Skin epidermis (tissue), 12 donors: ENCODE results near the gene RMND5A.

ENCODE experiments used
- H3K27ac ChIP-seq, 21 experiments: fragments of 200-600 bp; sonication (generic) in 11 of 21; one replicate each; pipeline ENCODE4 v1.5.0; 2020; ENCODE audit warnings: mild to moderate bottlenecking in 3 of 21, inconsistent platforms in 2 of 21, moderate library complexity in 2 of 21
- H3K4me3 ChIP-seq, 7 experiments: fragments of 200-600 bp; sonication (generic) in 2 of 7; one replicate each; pipeline ENCODE4 v1.5.0; 2020; ENCODE audit warnings: inconsistent platforms in 2 of 7, mild to moderate bottlenecking in 2 of 7, moderate library complexity in 1 of 7

The RMND5A gene

DNA sequence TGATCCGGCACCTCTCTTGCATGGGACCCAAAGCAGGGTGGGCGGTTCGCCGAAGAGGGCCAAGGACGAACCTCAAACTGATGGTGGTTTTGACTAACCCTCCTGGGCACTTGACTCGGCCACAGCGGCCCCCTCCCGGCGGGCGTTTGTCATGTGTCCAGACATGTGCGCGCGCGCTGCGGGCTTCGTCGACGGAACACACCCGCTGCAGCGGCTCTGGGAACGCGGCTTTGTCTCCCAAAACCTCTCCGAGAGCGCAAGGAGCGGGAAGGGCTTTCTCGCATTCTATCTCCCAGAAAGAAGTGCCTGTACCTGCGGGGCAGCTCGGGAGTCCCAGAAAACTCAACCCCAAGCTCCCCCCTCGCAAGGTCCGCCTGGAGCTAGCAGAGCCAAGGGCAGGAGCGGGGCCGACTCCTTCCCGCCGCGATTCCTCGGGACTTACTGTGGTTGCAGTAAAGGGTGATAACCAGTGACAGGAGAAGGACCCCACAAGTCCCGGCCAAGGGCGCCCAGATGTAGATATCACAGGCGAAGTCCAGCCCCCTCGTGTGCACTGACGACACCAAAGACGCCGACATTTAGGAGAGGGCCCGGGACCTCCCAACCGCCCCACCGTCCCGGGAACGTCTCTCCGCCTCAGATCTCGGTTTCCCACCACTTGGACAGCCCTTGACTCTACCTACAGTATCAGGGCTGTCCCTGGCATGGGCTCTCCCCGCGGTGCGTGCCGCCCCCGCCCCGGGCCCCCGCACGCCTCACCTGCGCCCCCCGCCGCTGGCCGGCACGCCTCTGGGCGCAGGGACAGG, 69.0 kb downstream of the RMND5A start:
- H3K4me3 ChIP-seq: peak overlapping the region in 3 of 7 experiments; percentile 1 to 26 (median 13)

DNA sequence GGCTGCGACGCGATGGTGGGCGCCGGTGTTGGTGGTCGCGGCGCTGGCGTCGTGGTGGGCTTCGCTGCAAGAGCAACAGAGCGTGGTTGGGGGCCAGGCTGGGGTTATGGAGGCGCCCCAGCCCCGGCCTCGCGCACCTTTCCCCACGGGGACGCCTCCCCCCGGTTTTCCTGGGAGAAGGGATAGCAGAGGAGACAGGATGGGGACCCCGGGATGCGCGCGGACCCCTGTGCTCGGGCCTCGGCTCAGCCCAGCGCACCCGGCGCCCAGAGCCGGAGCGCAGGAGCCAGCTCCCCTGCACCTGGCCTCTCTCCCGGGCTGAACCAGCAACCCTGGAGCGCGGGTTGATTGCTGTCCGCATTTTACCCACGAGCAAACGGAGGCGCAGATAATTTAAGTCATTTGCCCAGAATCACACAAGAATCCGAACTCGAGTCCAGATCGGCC, 69.6 kb downstream of the RMND5A start:
- peak overlapping the region in 11 of 21 experiments; percentile 11 to 85 (median 45) for H3K27ac ChIP-seq
- H3K4me3 ChIP-seq: peak overlapping the region in 4 of 7 experiments; percentile 1 to 26 (median 18)

More for the DNA sequence above, 69.0 kb downstream of the RMND5A start:
- H3K27ac ChIP-seq: peak overlapping the region in 11 of 21 experiments; percentile 11 to 85 (median 45)

DNA sequence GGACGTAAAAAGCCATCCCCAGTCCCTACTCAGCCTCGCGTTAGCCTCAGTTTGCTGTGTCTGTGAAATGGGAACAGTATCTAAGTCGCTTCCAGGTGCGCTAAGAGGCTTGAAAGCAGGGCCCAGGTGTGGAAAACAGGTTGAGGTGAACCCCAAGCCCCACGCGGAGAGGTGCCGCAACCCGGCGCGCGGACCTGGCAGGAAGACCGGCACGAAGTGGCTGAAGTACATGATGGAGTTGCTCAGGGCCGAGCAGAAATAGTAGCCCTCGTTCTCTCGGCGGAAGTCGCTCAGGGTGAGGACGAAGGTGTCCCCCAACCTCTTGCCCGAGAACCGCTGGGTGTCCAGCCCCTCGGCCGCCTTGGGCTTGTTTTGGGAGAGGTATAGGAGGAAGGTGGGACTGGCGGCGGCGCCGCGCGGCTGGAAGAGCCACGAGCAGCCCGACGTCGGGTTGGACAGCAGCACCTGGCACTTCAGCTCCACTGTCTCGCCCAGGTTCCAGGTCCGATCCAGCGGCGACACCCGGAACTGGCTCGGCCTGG, 70.1 kb downstream of the RMND5A start:
- H3K4me3 ChIP-seq: peak overlapping the region in 6 of 7 experiments; percentile 1 to 26 (median 14)

DNA sequence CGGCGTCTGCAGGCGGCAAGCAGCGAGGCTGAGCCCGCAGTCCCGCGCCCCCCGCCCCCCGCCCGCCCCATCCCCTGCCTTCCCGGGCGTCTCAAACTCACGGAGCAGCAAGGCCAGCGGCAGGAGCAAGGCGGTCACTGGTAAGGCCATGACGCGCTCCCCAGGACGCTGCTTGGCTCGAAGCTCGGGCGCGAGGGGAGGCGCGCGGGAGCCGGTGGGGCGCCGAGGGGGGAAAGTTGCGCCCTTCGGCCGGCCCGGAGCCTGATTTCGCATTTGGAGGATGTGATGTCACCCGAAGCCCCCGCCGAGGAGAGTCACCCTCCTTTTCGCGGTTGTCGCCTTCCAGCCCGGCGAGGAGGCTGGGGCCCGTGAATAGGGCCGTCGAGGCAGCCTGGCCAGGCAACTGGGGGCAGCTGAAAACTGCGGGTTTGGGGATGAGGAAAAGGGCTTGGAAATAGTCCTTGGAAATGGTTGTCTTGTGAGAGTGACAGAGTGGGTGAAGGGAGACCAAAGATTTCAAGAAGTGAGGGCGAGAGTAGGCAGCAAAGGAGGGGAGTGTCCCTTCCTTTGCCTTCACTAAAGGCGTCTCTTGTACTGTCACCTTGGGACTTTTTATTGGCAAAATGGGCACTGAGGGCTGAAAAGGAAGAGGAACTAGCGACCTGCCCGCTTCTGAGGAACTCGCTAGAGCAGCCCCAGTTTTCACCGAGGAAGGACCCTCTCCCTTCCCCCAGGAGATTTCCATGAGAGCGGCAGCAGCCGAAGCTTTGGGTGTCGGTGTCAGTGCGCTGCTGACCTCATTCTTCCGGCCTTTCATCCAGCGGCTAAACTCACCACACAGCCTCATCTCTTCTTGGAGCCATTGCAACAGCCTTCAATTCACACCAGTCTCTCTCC, 70.8 kb downstream of the RMND5A start, which contains the start of gene CD8A:
CD8A (minus strand) TSS at position 238 of the 897 bp plus-strand sequence; CDS start at position 150, 88 bp downstream.
- peak within 1 kb of the TSS; percentile 1 to 26 (median 13) for H3K4me3 ChIP-seq
- H3K27ac ChIP-seq: peak within 1 kb of the TSS in 11 of 21 experiments; percentile 22 to 85 (median 63)

More for the DNA sequence above, 70.1 kb downstream of the RMND5A start:
- H3K27ac ChIP-seq: peak overlapping the region in 11 of 21 experiments; percentile 11 to 85 (median 63)

DNA sequence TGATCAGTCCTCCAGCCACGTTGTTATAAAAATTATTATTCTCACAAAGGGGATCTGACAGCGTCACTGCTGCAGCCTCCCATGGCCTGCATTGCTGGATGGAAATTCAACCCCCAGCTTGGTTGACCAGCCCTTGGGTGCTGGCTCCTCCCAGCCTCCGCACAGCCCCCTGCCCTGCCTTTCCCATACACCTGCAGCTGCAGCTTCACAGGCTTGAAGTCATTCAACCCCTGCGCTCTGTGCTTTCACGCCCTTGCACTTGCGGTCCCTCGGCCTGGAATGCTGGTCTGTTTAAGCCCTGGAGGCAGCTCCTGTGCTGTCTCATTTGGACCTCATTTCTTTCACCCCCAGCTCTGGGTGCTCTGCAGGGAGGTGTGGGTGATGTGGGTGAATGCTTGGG, 71.5 kb downstream of the RMND5A start:
- peak overlapping the region in 6 of 21 experiments; percentile 22 to 85 (median 32) for H3K27ac ChIP-seq
- no peak overlapping the region for H3K4me3 ChIP-seq

DNA sequence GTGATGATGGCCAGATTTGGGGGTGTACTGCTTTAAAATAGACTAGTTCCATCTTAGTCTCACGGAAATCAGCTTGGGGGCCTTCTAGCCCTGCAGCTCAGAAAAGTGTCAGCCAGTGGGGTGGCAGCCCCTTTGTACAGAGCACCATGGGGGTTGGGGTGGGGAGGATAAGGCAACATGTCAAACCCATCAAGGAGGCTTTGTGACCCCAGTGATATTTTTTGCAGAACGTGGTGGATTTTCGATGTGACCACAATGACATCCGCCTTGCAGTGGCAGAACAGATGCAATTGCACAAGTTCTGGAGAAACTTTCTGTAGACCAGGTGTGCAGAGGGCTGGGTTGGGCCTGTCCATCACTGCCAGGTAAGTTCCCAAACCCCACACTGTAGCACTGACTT, 73.7 kb downstream of the RMND5A start:
- Histone ChIP-seq H3K27ac (peak overlapping the region in 2 of 21 experiments; percentile 38 to 85), H3K4me3 (no peak overlapping the region)

DNA sequence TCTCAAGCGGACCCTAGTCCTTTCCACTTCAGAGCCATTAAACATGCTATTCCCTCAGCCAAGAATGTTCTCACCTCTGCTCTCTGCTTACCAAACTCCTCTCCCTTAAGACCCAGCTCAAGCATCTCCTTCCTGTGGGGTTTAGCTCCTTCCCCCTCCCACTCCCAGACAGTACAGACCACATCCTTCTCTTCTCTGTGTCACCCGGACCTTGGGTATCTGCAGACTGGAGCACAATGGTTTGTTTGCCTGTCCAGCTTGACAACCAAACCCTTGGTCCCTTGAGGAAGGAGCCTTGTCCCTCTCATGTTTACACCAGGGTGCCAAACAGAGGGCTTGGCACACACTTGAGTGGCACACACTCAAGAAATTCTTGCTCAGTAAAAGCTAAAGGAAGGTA, 74.8 kb downstream of the RMND5A start:
- Histone ChIP-seq H3K4me3 (no peak overlapping the region), H3K27ac (peak overlapping the region in 2 of 21 experiments; percentile 6 to 73)

DNA sequence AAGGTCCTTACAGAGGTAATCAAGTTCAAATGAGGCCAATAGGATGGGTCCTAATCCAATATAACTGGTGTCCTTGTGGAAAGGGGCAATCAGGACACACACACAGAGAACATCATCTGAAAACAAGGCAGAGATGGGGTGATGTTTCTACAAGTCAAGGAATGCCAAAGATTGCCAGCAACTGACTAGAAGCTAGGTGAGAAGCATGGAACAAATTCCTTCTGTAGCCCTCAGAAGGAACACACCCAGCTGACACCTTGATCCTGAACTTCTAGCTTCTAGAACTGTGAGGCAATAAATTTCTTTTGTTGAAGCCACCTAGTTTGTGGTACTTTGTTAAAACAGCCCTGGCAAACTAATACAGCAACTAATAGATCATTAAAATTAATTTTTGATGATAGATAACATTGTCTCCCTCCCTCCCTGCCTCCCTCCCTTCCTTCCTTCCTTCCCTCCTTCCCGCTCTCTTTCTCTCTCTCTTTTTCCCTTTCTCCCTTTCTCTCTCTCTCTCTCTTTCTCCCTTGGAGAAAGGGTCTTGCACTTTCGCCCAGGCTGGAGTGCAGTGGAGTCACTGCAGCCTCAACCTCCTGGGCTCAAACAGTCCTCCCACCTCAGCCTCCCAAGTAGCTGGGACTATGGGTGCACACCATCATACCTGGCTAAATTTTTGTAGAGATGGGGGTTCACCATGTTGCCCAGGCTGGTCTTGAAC, 80.9 kb downstream of the RMND5A start:
- Histone ChIP-seq H3K27ac (no peak overlapping the region), H3K4me3 (no peak overlapping the region)

DNA sequence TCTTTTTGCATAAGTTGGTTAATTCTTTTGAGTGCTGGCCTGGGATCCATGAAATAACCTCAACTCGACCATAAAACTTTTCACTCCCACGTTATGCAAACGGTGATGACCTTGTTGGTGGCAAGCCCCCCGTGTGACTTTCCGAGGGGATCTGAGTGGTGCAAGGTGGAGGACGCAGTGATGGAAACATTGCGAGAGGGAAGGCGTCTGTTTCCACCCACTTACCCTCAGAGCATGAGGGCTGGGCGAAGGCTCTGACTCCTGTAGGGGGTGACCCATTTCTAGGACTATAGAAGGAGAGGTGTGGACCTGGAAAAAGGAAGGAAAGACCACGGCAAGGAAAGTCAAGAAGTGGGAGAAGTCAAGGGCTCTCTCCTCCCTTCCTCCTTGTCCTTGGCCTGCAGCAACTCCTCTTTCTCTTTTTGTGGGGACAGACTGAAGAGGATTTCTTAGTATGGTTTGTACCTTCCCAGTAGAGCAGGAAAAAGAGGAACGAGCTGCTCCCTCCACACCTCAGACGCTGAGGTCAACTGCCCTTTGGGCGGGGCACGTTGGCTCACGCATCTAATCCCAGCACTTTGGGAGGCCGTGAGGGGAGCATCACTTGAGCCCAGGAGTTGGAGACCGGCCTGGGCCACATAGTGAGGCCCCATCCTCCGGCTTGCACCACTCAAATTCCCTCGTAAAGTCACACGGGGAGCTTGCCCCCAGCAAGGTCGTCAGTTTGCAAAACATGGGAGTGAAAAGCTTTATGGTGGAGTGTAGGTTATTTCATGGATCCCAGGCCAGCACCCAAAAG, 86.2 kb downstream of the RMND5A start:
- Histone ChIP-seq H3K4me3 (no peak overlapping the region), H3K27ac (peak overlapping the region in 5 of 21 experiments; percentile 8 to 72 (median 60))

DNA sequence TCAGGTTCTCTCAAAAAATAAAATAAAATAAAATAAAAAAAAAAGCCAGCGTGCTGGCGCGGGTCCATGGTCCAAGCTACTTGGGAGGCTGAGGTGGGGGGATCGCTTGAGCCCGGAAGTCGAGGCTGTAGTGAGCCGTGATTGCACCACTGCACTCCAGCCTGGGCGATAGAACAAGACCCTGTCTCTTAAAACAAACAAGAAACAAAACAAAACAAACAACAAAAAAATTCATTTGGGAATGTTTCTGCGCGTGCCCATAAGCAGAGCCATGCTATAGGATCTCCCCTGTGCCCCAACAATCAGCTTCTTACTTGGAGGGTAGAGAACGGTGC, 87.0 kb downstream of the RMND5A start:
- Histone ChIP-seq H3K27ac (peak overlapping the region in 9 of 21 experiments; percentile 31 to 80 (median 63)), H3K4me3 (peak overlapping the region; percentile 27 to 50 (median 32))

DNA sequence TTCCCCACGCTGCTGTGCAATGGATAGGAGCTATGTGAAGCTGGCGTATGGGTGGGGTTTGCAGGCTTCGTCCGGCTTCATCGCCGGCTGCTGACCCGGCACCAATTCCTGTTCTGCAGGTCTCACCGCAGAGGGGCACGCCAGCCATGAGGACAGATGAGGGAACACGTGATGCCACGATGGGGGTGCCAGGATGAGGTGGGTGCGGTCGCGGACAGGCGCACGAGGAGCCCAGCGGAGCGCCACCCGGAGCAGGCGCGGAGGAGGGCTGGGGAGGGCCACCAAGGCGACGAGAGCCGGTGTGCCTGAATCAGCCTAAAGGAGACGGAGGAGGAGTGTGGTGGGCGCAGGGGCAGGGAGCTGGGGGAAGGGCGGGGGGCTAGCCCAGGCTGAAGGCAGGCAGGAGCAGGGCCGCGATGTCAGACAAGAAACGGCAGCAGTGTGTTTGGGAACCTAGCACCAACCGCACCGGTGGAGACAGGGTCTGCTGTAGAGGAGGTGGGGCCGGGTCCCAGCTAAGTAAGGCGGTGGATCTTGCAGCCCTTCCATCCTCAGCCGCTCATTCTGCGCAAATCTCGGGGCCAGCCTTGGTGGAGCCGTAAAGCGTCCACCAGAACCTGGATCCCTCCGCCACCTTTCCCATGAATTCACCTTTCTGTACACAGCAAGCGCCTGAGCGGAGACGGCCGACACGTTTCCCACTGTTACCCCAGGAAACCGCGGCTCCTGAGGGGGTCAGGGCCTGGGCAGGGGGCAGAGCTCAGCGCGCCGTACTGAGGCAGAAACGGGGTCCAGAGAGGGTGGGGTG, 87.6 kb downstream of the RMND5A start:
- Histone ChIP-seq H3K27ac (peak overlapping the region in 20 of 21 experiments; percentile 14 to 83 (median 62)), H3K4me3 (peak overlapping the region; percentile 27 to 50 (median 32))

DNA sequence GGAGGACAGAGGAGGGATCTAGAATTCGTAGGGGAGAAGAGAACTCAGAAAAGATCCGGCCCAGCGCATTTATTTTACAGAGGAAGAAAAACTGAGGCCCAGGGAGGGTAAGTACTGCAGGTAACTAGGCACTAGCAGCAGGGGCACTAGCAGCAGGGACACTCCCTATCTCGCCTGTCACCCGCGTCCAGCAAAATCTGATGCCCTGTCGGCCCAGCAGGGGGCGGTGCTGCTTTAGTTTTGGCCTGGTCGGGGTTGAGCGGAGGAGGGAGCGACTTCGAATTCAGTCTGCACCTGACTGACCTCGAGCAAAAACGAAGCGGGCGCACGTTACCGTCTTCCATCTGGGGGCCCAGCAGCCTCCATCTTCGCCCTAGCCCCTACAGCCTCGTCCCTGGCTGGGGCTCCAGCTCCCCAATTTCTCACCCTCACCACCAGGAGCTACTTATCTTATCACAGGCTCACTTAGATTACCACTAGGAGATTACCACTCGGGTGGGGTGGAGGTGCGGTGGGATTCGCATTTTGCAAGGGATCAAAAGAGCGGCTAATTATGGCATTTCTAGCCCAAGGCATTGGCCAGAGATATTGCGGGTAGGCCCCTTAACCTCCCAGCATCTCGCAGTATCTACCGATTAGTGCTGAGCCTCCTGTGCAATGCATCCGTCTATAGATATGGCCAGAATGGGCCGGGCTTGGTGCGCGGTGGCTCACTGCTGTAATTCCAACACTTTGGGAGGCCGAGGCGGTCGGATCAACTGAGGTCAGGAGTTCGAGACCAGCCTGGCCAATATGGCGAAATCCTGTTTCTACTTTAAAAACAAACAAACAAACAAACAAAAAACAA, 88.4 kb downstream of the RMND5A start:
- H3K27ac ChIP-seq: peak overlapping the region in 20 of 21 experiments; percentile 2 to 83 (median 62)
- peak overlapping the region; percentile 27 to 50 (median 32) for H3K4me3 ChIP-seq

DNA sequence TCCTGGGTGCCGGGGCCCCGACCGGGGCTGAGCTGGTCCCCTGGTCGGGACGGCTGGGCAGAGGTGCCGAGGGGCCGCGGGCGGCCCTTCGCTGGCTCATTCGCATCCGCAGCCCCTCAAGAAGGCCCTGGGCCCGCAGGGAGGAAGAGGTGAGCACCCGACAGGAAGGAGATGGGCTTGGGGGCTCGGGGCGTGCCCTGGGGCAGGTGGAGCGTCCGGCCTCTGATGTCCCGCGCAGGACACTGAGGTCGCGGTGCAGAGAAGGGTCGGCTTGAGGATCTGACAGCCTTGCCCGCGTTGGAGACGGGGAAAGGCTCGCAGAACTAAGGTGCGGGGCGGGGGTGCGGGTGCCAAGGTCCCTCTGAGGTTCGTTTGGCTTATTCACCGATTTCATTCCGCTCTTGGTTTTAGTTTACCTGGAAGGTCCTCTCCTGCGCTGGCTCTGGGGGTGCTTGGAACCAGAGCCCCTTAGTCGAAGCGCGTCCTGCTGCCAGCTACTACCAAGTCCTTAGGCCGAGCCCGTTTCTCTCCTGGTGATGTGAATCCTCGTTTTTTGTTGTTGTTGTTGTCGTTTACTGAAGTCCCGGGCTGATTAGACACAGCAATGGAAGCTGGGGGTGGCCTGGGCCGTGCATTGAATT, 89.5 kb downstream of the RMND5A start:
- peak overlapping the region in 4 of 7 experiments; percentile 3 to 11 (median 3) for H3K4me3 ChIP-seq
- H3K27ac ChIP-seq: peak overlapping the region in 6 of 21 experiments; percentile 22 to 72 (median 57)

DNA sequence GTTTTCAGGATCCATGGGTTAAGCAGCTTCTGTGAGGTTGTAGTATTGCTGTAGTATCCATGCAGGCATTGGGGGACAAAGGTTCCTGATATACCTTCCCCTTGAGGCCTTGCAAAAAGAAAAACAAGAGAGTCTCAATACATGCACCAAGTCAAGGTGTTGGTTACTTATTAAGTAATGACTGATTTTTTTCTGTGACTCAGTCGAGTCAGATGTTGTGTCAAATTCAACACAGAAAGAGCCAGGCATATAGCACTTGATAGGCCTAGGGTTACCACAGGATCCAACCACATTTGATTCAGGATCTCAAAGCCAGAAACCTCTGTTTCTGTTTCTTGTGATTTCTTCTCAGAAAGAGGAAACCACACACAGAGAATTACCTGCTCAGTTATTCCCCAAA, 95.5 kb downstream of the RMND5A start:
- Histone ChIP-seq H3K4me3 (no peak overlapping the region), H3K27ac (no peak overlapping the region)

DNA sequence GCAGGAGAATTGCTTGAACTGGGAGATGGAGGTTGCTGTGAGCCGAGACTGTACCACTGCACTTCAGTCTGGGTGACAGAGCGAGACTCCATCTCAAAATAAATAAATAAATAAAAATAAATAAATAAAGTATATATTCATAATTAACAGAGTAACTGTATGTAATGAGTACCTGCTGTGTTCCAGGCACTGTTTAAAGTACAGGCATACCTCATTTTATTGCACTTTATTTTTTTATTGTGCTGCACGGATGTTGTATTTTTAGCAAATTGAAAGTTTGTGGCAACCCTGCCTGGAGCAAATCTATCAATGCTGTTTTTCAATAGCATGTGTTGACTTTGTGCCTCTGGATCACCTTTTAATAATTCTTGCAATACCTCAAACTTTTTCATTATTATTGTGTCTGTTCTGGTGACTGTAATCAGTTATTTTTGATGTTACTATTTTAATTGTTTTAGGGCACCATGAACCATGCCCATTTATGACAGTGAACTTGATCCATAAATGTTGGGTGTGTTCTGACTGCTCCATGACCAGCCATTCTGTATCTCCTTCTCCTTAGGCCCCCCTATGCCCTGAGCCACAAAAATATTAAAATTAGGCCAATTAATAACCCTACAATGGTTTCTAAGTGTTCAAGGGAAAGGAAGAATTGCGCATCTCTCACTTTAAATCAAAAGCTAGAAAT, 98.2 kb downstream of the RMND5A start:
- no peak overlapping the region for H3K4me3 ChIP-seq

More for the DNA sequence above, 98.2 kb downstream of the RMND5A start:
- H3K27ac ChIP-seq: no peak overlapping the region
